Stimulated activated CD8-positive, alpha-beta memory T cell treated with anti-CD3 and anti-CD28 coated beads, Interleukin-15, amount 100 ng/mL, for 24 hours (primary cell): ENCODE measurements around the gene DOCK3.
"Not testable (repeated sequence)": the region's sequence is repeated elsewhere in the genome, so short reads cannot be mapped to it uniquely, and the experiment has no call there.

Source experiments
- DNase-seq: peaks from one replicate; pipeline ENCODE4 v3.0.0-alpha.2; 2020; ENCODE audit warnings: low read depth

DOCK3 gene

DNA sequence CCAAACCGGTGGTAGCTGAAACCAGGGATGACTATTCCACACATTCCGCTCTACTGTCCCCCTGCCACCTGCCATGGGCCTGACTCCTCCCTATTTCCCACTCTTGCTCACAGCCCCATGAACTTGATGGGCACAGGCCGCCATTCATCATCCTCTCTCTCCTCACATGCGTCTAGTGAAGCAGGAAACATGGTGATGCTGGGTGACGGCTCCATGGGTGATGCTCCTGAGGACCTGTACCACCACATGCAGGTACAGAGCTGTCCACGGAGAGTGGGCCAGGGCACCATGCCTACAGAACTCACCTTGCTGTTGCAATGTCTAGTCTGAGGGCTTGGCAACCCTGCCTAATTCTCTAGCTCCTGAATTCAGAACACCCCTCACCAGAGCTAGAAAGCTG lies 687.0 kb downstream of the DOCK3 start:
- DNase-seq = no peak

DNA sequence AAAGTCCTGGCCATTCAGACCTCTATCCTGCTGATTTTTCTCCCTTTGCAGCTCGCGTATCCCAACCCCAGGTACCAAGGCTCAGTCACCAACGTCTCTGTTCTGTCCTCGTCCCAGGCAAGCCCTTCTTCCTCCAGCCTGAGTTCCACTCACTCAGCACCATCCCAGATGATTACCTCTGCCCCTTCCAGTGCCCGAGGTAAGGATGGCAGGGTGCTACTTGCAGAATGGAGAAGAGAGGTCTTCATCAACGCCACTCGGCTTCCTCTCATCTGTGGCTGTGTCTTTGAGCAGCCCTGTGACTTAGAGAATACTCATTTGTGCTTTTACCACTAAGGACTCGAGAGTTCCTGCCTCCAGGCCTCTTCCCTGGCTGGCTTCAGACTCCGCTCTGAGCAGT lies 687.7 kb downstream of the DOCK3 start:
- DNase-seq = no peak

DNA sequence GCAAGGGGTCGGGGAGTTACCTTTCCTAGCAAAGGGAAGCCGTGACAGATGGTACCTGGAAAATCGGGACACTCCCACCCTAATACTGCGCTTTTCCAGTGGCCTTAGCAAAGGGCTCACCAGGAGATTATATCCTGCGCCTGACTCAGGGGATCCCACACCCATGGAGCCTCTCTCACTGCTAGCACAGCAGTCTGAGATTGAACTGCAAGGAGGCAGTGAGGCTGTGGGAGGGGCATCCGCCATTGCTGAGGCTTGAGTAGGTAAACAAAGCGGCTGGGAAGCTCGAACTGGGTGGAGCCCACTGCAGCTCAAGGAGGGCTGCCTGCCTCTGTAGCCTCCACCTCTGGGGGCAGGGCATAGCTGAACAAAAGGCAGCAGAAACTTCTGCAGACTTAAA lies 693.5 kb downstream of the DOCK3 start:
- not testable (repeated sequence) for DNase-seq

DNA sequence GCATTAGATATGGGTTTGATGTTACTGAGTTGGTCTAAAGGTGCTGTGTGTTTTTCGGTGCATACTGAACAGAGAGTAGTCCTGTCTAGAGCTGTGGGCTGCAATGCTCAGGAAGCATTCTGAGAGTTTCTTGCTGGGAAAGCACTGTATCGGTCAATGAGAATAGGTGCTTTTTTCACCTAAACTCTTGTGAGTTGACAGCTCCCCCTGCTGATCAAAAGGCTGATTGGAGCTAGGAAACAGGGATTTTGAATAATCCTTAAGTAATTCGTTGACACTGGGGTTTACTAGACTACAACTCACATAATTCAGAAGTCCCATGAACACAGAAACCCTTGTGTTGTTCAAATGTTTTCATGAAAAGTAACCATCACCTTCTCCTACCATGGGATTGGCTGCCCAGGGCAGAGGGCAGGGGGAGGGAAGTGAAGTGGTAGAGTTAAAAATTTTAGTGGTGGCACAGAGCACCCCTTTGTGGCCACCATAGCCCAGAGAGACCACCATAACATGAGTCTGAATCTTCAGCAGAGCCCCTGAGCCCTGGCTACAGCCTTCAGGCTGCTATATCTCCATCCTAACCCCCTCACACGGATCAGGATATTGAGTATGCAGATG lies 697.3 kb downstream of the DOCK3 start:
- no peak for DNase-seq

DNA sequence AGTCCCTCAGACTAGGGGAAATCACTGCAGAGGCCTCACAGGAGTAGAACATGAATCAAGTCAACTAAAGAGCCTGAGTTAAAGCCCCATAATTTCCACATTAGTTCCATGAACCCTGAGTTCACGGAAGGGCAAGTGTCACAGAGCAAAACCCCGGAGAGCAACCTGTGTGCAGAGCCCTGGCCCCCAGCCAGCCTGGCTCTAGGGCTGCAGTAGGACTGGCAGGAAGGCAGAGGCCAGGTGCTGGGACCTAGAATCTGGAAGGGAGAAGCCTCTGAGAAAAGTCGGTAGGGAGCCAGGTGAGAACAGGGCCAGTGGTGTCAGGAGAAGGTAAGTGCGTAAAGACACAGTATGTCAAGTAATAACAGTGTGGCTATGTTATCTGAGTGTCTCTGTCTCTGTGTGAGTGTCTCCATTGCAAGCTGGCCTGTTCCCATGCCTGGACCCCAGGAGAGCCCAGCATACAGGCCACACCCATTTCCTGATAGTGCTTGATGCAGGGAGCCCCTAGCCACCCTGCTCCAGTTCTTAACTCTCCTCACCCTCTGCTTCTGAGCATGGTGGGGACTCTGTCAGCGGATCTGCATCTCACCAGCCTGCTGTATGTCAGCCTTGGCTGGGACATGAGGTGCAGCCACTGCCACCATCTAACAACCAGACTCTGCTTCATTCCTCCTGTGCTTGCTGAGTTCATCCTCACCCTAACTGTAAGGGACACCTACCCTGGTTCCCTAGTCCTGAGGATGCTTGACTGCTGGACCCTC lies 699.1 kb downstream of the DOCK3 start:
- DNase-seq = no peak

DNA sequence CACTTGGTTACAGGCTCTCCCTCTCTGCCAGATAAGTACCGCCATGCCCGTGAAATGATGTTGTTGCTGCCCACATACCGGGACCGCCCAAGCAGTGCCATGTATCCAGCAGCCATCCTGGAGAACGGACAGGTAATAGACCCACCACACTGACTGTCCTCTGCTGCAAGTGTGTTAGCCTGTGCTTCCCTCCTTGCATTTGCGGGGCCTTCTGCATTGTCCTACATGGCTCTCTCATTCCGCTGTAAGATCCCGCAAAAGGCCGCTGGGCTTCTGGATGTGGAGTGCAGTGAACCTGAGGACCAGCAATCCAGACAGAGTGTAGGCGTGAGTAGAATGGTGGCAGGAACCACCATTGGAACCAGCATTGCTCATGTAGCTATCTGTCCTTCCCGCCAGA lies 699.7 kb downstream of the DOCK3 start:
- no peak for DNase-seq

GRCh38 chr3:51375136-51375535 lies 700.4 kb downstream of the DOCK3 start:
- no peak for DNase-seq

GRCh38 chr3:51375571-51375970 lies 700.8 kb downstream of the DOCK3 start:
- DNase-seq = no peak

DNA sequence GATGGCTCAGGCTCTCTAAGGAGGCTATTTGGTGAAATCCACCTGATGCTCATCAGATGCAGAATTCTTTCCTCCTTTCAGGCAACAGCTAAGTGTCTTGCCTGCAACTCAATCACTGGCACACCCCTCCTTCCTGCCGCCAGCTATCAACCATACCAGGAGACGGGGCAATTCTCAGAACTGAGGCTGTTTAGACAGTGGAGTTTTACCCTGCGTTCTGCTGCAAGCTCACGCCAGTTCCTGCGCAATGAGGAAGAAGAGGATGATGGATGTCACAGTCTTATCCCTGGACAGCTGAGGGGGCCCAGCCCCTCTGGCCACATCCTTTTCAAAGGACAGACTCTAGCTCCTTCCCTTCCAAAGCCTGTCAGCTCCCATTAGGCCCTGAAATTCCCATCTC lies 703.3 kb downstream of the DOCK3 start:
- no peak for DNase-seq

DNA sequence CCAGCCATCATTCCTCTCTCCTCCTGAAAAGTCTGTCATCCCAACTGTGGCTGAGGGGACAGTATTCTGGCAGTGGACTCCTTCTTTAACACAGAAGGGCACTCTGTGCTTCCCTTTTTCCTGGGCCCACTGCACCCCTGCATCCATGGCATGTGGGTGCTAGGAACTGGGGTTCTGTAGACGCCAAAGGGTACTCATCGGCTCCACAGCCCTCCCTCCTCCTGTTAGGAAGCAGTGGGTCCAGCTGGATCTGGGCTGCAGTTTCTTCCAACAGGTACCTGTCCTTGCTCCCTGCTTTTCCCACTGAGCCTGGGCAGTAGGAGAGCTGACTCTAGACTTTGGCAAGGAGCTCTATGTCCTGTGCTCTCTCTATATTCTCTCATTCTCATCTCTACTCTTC lies 704.0 kb downstream of the DOCK3 start:
- no peak for DNase-seq

GRCh38 chr3:51379301-51379700 lies 704.6 kb downstream of the DOCK3 start:
- no peak for DNase-seq

DNA sequence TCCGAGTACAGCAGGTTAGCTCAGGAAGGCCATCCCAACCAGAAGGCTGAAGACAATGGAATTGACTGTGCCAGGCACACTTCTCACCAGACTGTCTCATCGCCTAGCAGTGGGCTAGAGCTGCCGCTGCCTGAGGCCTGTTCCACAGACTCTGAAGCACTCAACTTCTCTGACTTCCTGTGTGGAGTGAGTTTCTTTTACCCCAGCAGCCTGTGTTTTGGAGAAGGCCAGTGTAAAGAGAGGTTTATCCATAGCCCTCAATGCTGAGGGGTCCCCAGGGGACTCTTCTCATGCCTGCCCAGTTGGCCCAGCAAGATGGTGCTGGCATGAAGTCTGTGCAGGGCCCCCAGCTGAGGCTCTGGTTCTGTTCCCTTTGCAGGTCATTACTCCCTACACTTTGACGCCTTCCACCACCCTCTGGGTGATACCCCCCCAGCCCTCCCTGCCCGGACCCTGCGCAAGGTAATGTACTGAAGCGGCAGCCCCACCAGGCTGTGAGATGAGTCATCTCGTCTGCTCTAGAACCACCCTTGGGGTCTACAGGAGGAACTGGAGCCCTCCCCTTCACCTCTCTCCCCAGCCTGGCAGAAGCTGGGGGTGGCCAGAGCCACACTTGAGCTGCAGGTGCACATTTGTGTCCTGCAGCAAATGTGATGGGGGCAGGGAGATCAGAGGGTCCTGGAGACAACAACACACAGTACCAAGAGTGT lies 705.2 kb downstream of the DOCK3 start:
- no peak for DNase-seq

DNA sequence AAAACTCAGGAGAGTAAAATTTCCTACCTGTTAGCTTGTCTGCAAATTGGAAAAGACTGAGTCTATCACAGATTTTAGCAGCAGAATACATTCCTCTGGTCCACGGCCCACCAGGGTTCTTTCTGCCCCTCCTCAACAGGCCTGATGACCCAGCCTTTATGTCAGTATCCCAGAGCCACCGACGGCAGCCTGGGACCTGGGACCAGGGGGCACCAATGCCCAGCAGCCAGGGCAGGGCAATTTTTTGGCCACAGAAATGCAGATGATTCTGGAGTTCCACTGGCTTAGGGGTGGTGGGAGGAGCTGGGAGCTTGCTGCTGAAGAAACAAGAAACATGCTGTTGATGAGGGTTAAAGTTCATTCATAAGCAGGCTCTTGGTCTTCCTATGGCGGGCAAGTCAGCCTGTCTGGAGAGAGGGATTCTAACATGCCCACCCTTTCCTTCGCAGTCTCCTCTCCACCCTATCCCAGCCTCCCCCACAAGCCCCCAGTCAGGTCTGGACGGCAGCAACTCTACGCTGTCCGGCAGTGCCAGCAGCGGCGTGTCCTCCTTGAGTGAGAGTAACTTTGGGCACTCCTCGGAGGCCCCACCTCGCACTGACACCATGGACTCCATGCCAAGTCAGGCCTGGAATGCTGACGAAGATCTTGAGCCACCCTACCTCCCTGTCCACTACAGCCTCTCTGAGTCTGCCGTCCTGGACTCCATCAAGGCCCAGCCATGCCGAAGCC lies 706.0 kb downstream of the DOCK3 start:
- no peak for DNase-seq

GRCh38 chr3:51381333-51381705 lies 706.6 kb downstream of the DOCK3 start:
- DNase-seq = no peak

DNA sequence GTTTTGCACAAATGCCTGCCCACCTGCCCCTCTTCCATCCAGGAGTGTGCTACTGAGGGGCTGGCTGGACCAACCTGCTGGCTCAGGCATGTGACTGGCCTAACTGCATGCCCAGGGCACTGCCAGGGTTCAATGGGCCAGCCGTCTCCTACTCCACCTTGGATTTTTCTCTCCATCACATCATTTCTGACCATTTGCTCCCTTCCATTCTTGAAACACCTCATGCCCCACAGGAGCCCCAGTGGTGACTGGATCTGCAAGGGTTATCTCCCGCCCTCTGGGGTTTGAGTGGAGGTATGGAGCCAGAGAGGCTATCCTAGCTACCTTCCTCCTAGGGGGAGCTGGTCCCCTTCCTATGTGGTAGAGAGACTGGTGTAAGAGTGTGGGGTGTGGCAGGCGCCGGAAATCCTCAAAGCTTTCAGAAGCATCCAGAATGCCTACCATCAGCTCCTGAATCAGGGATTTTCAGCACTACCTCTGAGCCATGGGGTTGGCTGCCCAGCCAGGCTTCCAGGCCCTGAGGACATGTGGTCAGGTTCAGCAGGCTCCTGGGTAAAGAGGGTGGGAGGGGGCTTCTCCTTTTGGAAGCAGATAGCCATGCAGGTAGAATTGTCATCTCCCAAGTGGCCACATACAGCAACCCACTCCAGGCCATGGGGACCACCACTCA lies 707.5 kb downstream of the DOCK3 start:
- no peak for DNase-seq

DNA sequence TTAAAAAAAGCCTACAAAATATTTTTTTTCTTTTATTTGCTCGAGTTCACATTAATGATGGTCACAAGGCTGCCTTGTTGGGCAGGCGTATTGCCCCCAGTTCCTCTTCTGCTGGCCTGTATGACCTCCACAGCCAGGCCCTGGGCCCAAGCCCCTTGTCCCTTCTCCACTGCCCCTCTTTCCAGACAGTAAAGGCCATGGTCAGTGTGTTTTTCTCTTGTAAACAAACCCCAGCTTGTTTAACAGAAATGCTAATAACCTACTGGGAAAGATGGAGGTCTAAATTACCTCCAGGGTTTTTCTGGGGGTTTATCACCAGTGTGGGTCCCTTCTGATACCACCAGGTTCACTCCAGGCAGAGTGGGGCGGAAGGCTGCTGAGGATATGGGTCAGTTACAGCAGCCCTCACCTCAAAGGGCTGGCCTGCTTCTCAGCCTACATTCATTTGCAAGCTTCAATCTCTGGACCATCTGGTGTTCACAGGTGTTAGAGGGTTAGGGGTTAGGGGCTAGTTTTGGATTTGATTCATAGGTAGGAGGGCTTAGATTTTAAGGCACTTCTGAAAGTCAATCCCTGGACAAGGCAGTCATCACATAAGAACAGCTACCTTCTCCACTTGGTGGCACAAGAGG lies 708.3 kb downstream of the DOCK3 start:
- DNase-seq = no peak

- no peak for DNase-seq
Observed at GRCh38 chr3:51384055-51384725, 709.5 kb downstream of the DOCK3 start.

- peak; percentile 87 for DNase-seq
Observed at GRCh38 chr3:51384726-51385473, 710.2 kb downstream of the DOCK3 start, which contains the start of gene MANF. Gene MANF, plus strand, starts transcription at chr3:51385291. Its CDS starts 52 bp downstream, at chr3:51385343.

DNA sequence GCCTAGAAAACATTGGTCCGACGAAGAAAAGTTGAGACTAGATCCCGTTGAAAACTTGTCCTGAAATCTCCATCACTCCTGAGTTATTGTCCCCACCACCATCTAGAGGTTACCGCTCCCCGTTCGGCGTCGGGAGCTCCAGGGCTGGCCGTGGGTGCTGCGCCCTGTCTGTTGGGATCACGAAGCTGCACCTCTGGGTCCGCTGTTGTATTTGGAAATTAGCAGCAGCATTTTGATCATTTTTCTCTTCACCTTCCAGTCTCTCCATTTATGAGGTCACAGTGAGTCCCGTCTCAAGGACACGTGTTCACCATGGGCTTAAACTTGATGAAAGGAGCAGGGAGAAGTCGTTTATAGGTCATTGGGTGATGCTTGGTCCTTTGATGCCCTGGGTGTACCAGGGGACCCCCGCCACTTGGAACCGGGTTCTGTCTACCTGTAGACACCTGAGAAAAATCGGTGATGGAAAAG lies 710.9 kb downstream of the DOCK3 start:
- no peak for DNase-seq
